HTR-8/SVneo (cell line): Measurements from ENCODE around the gene IGF2R.
"Not testable (repeated sequence)": the region's sequence is repeated elsewhere in the genome, so short reads cannot be mapped to it uniquely, and the experiment has no call there.

Experiments used
- DNase-seq: peaks from one replicate; pipeline ENCODE4 v3.0.0; 2011; ENCODE audit warnings: low spot score, mixed read lengths; ENCODE audit not compliant: insufficient read length
- FAIRE-seq: peaks from 2 replicates; lab custom pipeline; 2011; peaks lifted over from hg19 to GRCh38; lab: Jason Lieb, UNC

Gene IGF2R

GRCh38 chr6:160110586-160111123 lies 141.8 kb downstream of the IGF2R start:
- DNase-seq (no peak), FAIRE-seq (no peak)

- DNase-seq (no peak), FAIRE-seq (no peak)
Measured at GRCh38 chr6:160111806-160112205, 142.9 kb downstream of the IGF2R start.

DNA sequence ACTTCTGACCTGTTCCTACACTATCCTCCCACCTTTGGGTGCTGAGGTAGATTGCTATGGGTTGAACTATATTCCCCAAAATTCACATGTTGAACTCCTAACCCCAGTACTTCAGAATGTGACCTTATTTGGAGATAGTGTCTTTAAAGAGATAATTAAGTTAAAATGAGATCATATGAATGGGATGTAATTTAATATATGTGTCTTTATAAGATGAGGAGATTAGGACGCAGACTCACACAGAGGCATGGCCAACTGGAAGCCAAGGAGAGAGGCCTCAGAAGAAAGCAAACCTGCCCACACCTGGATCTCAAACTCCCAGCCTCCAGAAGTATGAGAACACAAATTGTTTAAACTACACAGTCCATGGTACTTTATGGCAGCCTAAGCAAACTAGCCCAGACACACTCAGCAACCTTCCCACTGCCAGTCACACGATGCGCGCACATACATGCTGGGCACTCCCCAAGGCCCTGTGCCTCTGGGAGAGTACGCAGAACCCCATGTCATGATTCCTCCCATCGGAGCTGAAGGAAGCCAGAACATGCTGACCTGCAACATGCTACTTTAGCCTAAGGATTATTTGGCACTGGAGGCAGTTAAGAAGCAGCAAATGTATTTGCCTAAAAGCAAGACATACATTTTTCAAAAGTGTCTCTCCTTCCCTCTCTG lies 143.9 kb downstream of the IGF2R start:
- DNase-seq (no peak), FAIRE-seq (no peak)

DNA sequence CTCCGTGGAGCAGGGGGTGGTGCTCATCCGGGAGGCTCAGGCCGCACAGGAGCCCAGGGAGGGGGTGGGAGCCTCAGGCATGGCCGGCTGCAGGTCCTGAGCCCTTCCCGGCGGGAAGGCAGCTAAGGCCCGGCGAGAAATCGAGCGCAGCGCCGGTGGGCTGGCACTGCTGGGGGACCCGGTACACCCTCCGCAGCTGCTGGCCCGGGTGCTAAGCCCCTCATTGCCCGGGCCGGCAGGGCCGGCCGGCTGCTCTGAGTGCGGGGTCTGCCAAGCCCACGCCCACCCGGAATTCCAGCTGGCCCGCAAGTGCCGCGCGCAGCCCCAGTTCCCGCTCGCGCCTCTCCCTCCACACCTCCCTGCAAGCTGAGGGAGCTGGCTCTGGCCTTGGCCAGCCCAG lies 145.7 kb downstream of the IGF2R start:
- not testable (repeated sequence) for FAIRE-seq, DNase-seq

GRCh38 chr6:160115421-160115820 lies 146.5 kb downstream of the IGF2R start:
- DNase-seq: no peak
- no peak for FAIRE-seq

DNA sequence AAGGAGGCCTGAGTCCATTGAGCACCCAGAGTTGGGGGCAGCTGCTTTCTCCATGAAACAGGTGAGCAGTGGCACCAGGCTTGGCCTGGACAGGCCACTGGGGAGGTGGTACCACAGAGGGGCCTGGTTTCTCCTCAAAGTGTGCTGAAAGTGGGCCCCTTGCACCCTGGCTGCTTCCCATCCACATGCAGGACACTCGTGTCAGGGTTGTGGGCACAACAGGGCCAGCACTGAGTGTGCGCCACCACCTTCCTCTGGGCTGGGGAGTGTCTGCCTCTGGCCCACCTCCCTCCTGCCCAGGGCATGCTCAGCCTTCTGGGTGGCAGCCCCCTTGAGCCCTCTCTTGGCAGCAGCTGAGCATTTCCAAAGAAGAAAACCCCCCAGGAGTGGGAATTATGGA lies 147.5 kb downstream of the IGF2R start:
- no peak for FAIRE-seq
- DNase-seq: no peak

- DNase-seq (no peak), FAIRE-seq (no peak)
Measured at GRCh38 chr6:160117137-160117536, 148.3 kb downstream of the IGF2R start.

- DNase-seq (no peak), FAIRE-seq (no peak)
Measured at GRCh38 chr6:160118620-160119229, 149.8 kb downstream of the IGF2R start.

DNA sequence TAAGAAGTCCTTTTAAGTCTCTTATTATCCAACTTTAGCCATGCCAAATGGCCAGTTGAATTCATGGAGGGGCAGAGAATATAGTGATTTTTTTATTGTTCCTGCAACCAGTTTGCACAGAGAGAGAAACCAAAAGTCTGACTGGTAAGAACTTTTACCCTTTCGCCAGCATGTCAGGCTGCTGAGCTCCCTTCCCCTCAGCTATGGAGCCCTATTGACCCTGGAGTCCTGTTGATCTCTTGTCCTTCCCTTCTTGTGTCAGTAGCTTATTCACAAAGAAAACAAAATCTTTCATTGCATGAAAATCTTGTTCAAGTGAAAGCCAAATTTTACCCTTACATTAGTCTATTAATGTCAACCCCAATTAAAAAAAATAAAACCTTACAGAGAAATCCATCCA lies 151.2 kb downstream of the IGF2R start:
- no peak for FAIRE-seq
- no peak for DNase-seq

DNA sequence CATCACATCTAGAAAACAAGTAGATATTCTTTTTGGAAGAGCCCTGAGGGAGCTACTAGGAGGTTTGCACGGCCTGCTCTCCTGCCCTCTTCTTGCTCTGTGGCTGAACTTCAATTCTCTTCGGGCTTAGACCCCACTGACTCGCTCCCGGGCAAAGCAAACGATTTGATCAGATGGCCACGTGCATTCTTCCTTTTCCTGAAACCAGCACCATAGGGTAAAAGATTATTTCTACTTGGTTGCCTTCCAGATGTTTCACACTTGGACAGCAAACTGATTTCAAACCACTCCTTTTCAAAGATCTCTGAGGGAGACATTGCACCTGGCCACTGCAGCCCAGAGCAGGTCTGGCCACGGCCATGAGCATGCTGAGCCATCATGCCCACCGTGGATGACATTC lies 152.7 kb downstream of the IGF2R start, which contains the start of gene SLC22A1:
SLC22A1 (plus strand) TSS at position 258 of the 400 bp plus-strand sequence; CDS start at position 379, 121 bp downstream.
- no peak for DNase-seq
- FAIRE-seq: no peak

DNA sequence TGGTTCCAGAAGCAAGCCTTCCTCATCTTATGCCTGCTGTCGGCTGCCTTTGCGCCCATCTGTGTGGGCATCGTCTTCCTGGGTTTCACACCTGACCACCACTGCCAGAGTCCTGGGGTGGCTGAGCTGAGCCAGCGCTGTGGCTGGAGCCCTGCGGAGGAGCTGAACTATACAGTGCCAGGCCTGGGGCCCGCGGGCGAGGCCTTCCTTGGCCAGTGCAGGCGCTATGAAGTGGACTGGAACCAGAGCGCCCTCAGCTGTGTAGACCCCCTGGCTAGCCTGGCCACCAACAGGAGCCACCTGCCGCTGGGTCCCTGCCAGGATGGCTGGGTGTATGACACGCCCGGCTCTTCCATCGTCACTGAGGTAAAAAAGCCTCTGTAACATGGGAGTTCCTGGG lies 153.1 kb downstream of the IGF2R start:
- no peak for FAIRE-seq
- DNase-seq: no peak

GRCh38 chr6:160122744-160123143 lies 153.9 kb downstream of the IGF2R start:
- DNase-seq: no peak
- no peak for FAIRE-seq

GRCh38 chr6:160124007-160124406 lies 155.1 kb downstream of the IGF2R start:
- FAIRE-seq: no peak
- no peak for DNase-seq

DNA sequence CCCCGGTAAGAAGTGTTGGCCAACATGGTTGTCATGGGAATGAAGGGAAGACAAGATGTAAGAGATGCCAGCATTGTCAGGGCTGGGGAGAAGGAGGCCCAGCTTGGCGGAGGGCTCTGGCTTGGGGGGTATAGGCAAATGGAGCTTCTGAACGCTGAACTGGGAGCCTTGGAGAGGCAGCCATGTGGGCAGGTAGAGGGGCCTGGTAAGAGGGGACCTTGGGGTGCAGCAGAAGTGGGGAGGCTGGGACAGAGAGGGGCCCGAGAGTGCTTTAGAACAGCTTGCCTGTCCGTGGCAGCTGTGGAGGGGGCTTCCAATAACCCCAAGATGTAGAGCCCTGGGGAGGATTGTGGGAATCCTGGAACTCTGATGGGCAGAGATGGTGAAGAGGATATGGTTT lies 155.7 kb downstream of the IGF2R start:
- DNase-seq (no peak), FAIRE-seq (no peak)

- FAIRE-seq, DNase-seq: not testable (repeated sequence)
Measured at GRCh38 chr6:160125105-160125504, 156.2 kb downstream of the IGF2R start.

GRCh38 chr6:160127270-160128124 lies 158.6 kb downstream of the IGF2R start:
- no peak for FAIRE-seq

GRCh38 chr6:160128125-160128683 lies 159.3 kb downstream of the IGF2R start:
- FAIRE-seq: no peak
- DNase-seq: no peak

More at GRCh38 chr6:160127270-160128124, 158.6 kb downstream of the IGF2R start:
- DNase-seq: no peak

DNA sequence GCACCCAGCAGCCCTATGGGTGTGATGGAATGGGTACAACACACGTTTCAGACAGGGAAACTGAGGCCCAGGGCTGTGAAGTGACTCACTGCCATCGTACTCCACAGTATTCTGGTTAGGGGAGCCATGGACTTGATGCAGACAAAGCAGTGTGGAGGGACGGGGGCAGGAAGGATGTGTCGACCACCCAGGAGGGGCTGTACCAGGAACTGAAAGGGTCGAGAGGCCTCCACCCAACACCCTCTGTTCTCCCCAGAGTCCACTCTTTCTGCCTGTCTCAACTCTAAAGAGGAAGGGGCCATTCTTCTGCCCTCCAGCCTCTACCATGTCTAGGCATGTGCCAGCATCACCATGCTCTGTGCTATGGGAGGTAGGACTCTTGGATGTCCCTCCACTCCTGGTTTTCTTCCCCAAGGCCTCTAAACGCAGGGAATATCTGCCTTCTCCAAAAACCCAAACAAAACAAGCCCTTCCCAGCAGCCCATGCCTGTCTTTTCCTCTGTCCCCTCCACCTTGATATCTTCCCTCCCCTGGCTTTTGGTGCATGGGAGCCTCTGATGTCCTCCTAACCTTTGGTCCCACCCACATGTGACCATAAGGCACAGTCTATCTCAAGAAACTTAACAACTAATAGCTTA lies 160.1 kb downstream of the IGF2R start:
- DNase-seq (no peak), FAIRE-seq (no peak)

- DNase-seq (no peak), FAIRE-seq (no peak)
Measured at GRCh38 chr6:160129881-160130615, 161.2 kb downstream of the IGF2R start.
